Ovary (tissue), 9 donors: ENCODE results near the gene RPS21. TPM values are rescaled to one million over a fixed set of nuclear protein-coding genes. Genes with fewer than 3 reads are reported as not detected.
A peak's percentile ranks its signal among the peaks of the same experiment; 100 is the strongest.

Source experiments
- DNase-seq, 5 donors: peaks; one replicate each; pipeline ENCODE4 v3.0.0-alpha.2; 2019 to 2020
- H3K27ac ChIP-seq, 2 donors: fragments of 200-600 bp; one replicate each; pipeline versions ENCODE4 v1.5.1 to v1.8.0; 2019 to 2022
- H3K27me3 ChIP-seq: fragments of 200-600 bp; one replicate; pipeline ENCODE4 v1.8.0; 2022
- H3K36me3 ChIP-seq: fragments of 200-600 bp; sonication (generic); one replicate; pipeline ENCODE4 v1.5.1; 2019
- H3K4me1 ChIP-seq: one replicate; pipeline ENCODE4 v1.8.1; 2013; ENCODE audit warnings: mild to moderate bottlenecking, moderate library complexity; ENCODE audit not compliant: insufficient read depth
- H3K4me3 ChIP-seq: fragments of 200-600 bp; sonication (generic); one replicate; pipeline ENCODE4 v1.5.1; 2017
- H3K9me3 ChIP-seq, 2 donors: fragments of 200-600 bp in 1 of 2; sonication (generic) in 1 of 2; one replicate each; pipeline versions ENCODE4 v1.5.1 to v1.8.1; 2013 to 2019; ENCODE audit warnings: mild to moderate bottlenecking in 1 of 2, moderate library complexity in 1 of 2
- CTCF ChIP-seq, 3 donors: fragments of 450-650 bp in 2 of 3; fragments of 200-600 bp in 1 of 3; IDR thresholded peaks; one replicate each; pipeline versions ENCODE4 v1.5.1 to v1.8.0; 2016 to 2022; ENCODE audit warnings: antibody characterized with exemption in 3 of 3, mild to moderate bottlenecking in 1 of 3
- EP300 ChIP-seq: sonication (generic); formaldehyde crosslinking; IDR thresholded peaks from one replicate; pipeline ENCODE4 v1.6.1; 2017; ENCODE audit warnings: antibody characterized with exemption
- POLR2A ChIP-seq: fragments of 450-650 bp; IDR thresholded peaks from one replicate; pipeline ENCODE4 v1.6.1; 2017; ENCODE audit warnings: antibody characterized with exemption, mild to moderate bottlenecking, moderate library complexity
- WGBS, 3 donors: extraction: QIAGEN DNeasy Blood & Tissue Kit in 1 of 3; methylation state at CpG; one replicate each; pipeline versions ENCODE4 v1.1.5 to v1.1.7; 2013 to 2017; 5-methylcytosine and 5-hydroxymethylcytosine counted together
- intact Hi-C, 4 donors: fragments of 100-400 bp; cut with DNase I; formaldehyde crosslinking; loops; one replicate each; pipeline versions ENCODE4 v1.11.0 to v1.15.1; 2022 to 2023
- polyA plus RNA-seq, 2 donors: library from polyadenylated mRNA; stranded (reverse); fragments of 200-250 nt in 1 of 2; fragments of 350-450 nt in 1 of 2; fragmentation: Illumina TruSeq in 1 of 2; extraction: RNeasy Lipid Tissue Mini Kit (QIAGEN cat#74804) in 1 of 2; gene quantifications; one replicate each; pipeline ENCODE4 v1.2.3, GENCODE V29; 2013 to 2014
- total RNA-seq, 7 donors: library from RNA; depleted of rRNA in 2 of 7; stranded (reverse); fragments of >200 nt in 2 of 7; fragmentation: NEBNext Ultra II Directional in 3 of 7; extraction: Animal tissue kit (Norgen Biotek cat#: 25700) in 3 of 7; gene quantifications; one replicate each; pipeline versions ENCODE4 v1.1.0 to v1.2.4, GENCODE V29; 2016 to 2023
- donor health status: DM: no; HTN: no; CAD: no; lungs with moderate emphysema.
- donor health status: DM: no; HTN: no; CAD: no.
- donor health status: Bipolar disorder and iron deficiency.
- donor health status: DM: yes; HTN: yes; CAD: no.
- donor health status: DM: no; HTN: no; CAD: no.
- donor health status: DM: yes; HTN: yes; CAD: no.

RPS21 gene
- total and polyA plus RNA-seq, 9 donors = 1,038 to 9,967 (median 2,977) TPM

GRCh38 chr20:62349556-62350097 is 37.3 kb upstream of the RPS21 start:
- no peaks in the 10 kb centered on the region for H3K36me3 ChIP-seq
- no peaks in the 10 kb centered on the region for H3K9me3 ChIP-seq
- intact Hi-C loops = no loop called here
- TF ChIP-seq CTCF (IDR thresholded peaks at IDR 0.05) (no peak), EP300 (no peak), POLR2A (no peak)
- 69 to 78% (median 73%) methylated on average over 7 of the region's 7 CpGs for WGBS, 3 donors
- H3K27ac ChIP-seq = no peak overlapping the region
- H3K4me1 ChIP-seq = no peaks in the 10 kb centered on the region
- DNase-seq = no peak
- H3K27me3 ChIP-seq = no peaks in the 10 kb centered on the region
- H3K4me3 ChIP-seq = no peak overlapping the region

- DNase-seq = peak in 2 of 5 donors; percentile 17 to 19
- no peak overlapping the region for H3K4me3 ChIP-seq
- intact Hi-C loops = no loop called here
- WGBS, 3 donors = 75 to 81% (median 76%) methylated on average over 16 of the region's 16 CpGs
- no peaks in the 10 kb centered on the region for H3K9me3 ChIP-seq
- no peak overlapping the region for H3K27ac ChIP-seq
- H3K36me3 ChIP-seq = no peaks in the 10 kb centered on the region
- no peaks in the 10 kb centered on the region for H3K27me3 ChIP-seq
- H3K4me1 ChIP-seq = no peaks in the 10 kb centered on the region
- TF ChIP-seq POLR2A (no peak), CTCF (IDR thresholded peaks at IDR 0.05) (no peak), EP300 (no peak)
Observed at GRCh38 chr20:62350098-62350628, 36.7 kb upstream of the RPS21 start.

GRCh38 chr20:62350629-62351422 is 36.1 kb upstream of the RPS21 start:
- no peak overlapping the region for H3K27ac ChIP-seq
- no peaks in the 10 kb centered on the region for H3K27me3 ChIP-seq
- TF ChIP-seq CTCF (IDR thresholded peaks at IDR 0.05) = no peak
- DNase-seq = peak in 1 of 5 donors; percentile 11
- no peak overlapping the region for H3K4me3 ChIP-seq
- H3K9me3 ChIP-seq = no peaks in the 10 kb centered on the region
- WGBS, 3 donors = 78 to 84% (median 82%) methylated on average over 21 to 23 of the region's 23 CpGs
- intact Hi-C loops = no loop called here
- peaks cover 5% of the 10 kb centered on the region for H3K4me1 ChIP-seq
- H3K36me3 ChIP-seq = no peaks in the 10 kb centered on the region

- intact Hi-C loops = no loop called here
Observed at GRCh38 chr20:62351469-62352401, 35.2 kb upstream of the RPS21 start.

More at GRCh38 chr20:62351469-62352401, 35.2 kb upstream of the RPS21 start:
- Histone ChIP-seq H3K4me3 (no peak overlapping the region), H3K36me3 (no peaks in the 10 kb centered on the region), H3K27ac (no peak overlapping the region), H3K9me3 (no peaks in the 10 kb centered on the region), H3K4me1 (peaks cover 11% of the 10 kb centered on the region), H3K27me3 (no peaks in the 10 kb centered on the region)
- peak in 2 of 5 donors; percentile 21 to 24 for DNase-seq
- TF ChIP-seq EP300 = no peak
- no peak for TF ChIP-seq CTCF (IDR thresholded peaks at IDR 0.05)
- WGBS, 3 donors = 88 to 89% (median 89%) methylated on average over 60 of the region's 60 CpGs
